Left lung (tissue), 10 donors: ENCODE measurements around the gene ATXN2. TPM values are rescaled to one million over a fixed set of nuclear protein-coding genes. Genes with fewer than 3 reads are reported as not detected.

Experiments used
- ATAC-seq: fragments of 200-7000 bp; cut with Tn5 transposase; one replicate; pipeline ENCODE4 v1.9.1; 2020; ENCODE audit warnings: moderate library complexity
- DNase-seq, 4 donors: peaks; one replicate each; pipeline ENCODE4 v3.0.0-alpha.2; 2013 to 2020
- H3K27ac ChIP-seq, 2 donors: fragments of 200-600 bp; sonication (generic) in 1 of 2; one replicate each; pipeline versions ENCODE4 v1.5.0 to v1.8.0; 2020 to 2021
- H3K27me3 ChIP-seq, 2 donors: fragments of 200-600 bp; sonication (generic) in 1 of 2; one replicate each; pipeline versions ENCODE4 v1.5.0 to v1.8.0; 2020 to 2021
- H3K36me3 ChIP-seq, 2 donors: fragments of 200-600 bp; sonication (generic) in 1 of 2; one replicate each; pipeline versions ENCODE4 v1.5.0 to v1.8.0; 2020 to 2021
- H3K4me1 ChIP-seq, 2 donors: fragments of 200-600 bp; one replicate each; pipeline ENCODE4 v1.8.0; 2021
- H3K4me3 ChIP-seq, 2 donors: fragments of 200-600 bp; sonication (generic) in 1 of 2; one replicate each; pipeline versions ENCODE4 v1.5.0 to v1.8.0; 2020 to 2021; ENCODE audit warnings: mild to moderate bottlenecking in 1 of 2
- H3K9me3 ChIP-seq, 2 donors: fragments of 200-600 bp; sonication (generic) in 1 of 2; one replicate each; pipeline versions ENCODE4 v1.5.0 to v1.8.0; 2020 to 2021
- CTCF ChIP-seq, 2 donors: fragments of 200-600 bp; sonication (generic) in 1 of 2; IDR thresholded peaks; one replicate each; pipeline versions ENCODE4 v1.5.0 to v1.8.0; 2021; ENCODE audit warnings: antibody characterized with exemption in 2 of 2
- intact Hi-C, 2 donors: fragments of 100-400 bp; cut with DNase I; formaldehyde crosslinking; loops; one replicate each; pipeline versions ENCODE4 v1.11.2 to v1.14.2; 2022
- polyA plus RNA-seq, 6 donors: library from polyadenylated mRNA; unstranded; fragments of 120-200 nt; gene quantifications; one replicate each; pipeline ENCODE4 v1.2.1, GENCODE V29; 2013; ENCODE audit not compliant: insufficient read length in 6 of 6
- total RNA-seq, 2 donors: library from RNA; stranded (reverse); fragmentation: NEBNext Ultra II Directional; extraction: Animal tissue kit (Norgen Biotek cat#: 25700); gene quantifications; one replicate each; pipeline ENCODE4 v1.2.1, GENCODE V29; 2021
- donor health status: DM: no; HTN: yes; CAD: no.
- donor health status: DM: no; HTN: no; CAD: no.

The ATXN2 gene
- total and polyA plus RNA-seq, 8 donors, result 60.9 to 90.2 (median 72.2) TPM

- Histone ChIP-seq H3K9me3 (no peaks in the 10 kb centered on the region), H3K4me3 (no peak overlapping the region), H3K36me3 (peaks cover 0 to 67% of the 10 kb centered on the region in 2 donors), H3K27ac (no peak overlapping the region), H3K4me1 (no peaks in the 10 kb centered on the region), H3K27me3 (no peaks in the 10 kb centered on the region)
- ATAC-seq (no peak), DNase-seq (no peak)
- intact Hi-C loops, result no loop called here
- no peak for TF ChIP-seq CTCF (IDR thresholded peaks at IDR 0.05)
Observed at GRCh38 chr12:111544032-111544431, 55.1 kb downstream of the ATXN2 start.

- no peak overlapping the region for H3K4me3 ChIP-seq
- H3K27ac ChIP-seq, result no peak overlapping the region
- H3K36me3 ChIP-seq, result peaks cover 0 to 67% of the 10 kb centered on the region in 2 donors
- H3K4me1 ChIP-seq, result no peaks in the 10 kb centered on the region
- no peak for TF ChIP-seq CTCF (IDR thresholded peaks at IDR 0.05)
- no peaks in the 10 kb centered on the region for H3K9me3 ChIP-seq
- DNase-seq (no peak), ATAC-seq (no peak)
- no peaks in the 10 kb centered on the region for H3K27me3 ChIP-seq
- intact Hi-C loops, result no loop called here
Observed at GRCh38 chr12:111532751-111533150, 66.4 kb downstream of the ATXN2 start.

GRCh38 chr12:111529424-111530368 lies 69.4 kb downstream of the ATXN2 start:
- ATAC-seq (peak; percentile 85), DNase-seq (peak in 2 of 4 donors; percentile 34 to 61)
- no peak overlapping the region for H3K4me3 ChIP-seq
- peaks cover 0 to 61% of the 10 kb centered on the region in 2 donors for H3K36me3 ChIP-seq
- no peaks in the 10 kb centered on the region for H3K9me3 ChIP-seq
- H3K27ac ChIP-seq, result no peak overlapping the region
- H3K27me3 ChIP-seq, result no peaks in the 10 kb centered on the region
- no peaks in the 10 kb centered on the region for H3K4me1 ChIP-seq
- intact Hi-C loops, result no loop called here
- peak; percentile 57 to 61 for TF ChIP-seq CTCF (IDR thresholded peaks at IDR 0.05)

- no peak for TF ChIP-seq CTCF (IDR thresholded peaks at IDR 0.05)
- peaks cover 5 to 87% of the 10 kb centered on the region in 2 donors for H3K36me3 ChIP-seq
- no peaks in the 10 kb centered on the region for H3K9me3 ChIP-seq
- H3K27me3 ChIP-seq, result no peaks in the 10 kb centered on the region
- intact Hi-C loops, result no loop called here
- H3K4me1 ChIP-seq, result no peaks in the 10 kb centered on the region
- no peak overlapping the region for H3K4me3 ChIP-seq
- DNase-seq (no peak), ATAC-seq (no peak)
- no peak overlapping the region for H3K27ac ChIP-seq
Observed at GRCh38 chr12:111523587-111524167, 75.4 kb downstream of the ATXN2 start.

GRCh38 chr12:111521801-111522200 lies 77.3 kb downstream of the ATXN2 start:
- intact Hi-C loops, result no loop called here
- TF ChIP-seq CTCF (IDR thresholded peaks at IDR 0.05), result no peak
- no peaks in the 10 kb centered on the region for H3K9me3 ChIP-seq
- no peak overlapping the region for H3K4me3 ChIP-seq
- H3K27me3 ChIP-seq, result no peaks in the 10 kb centered on the region
- DNase-seq (no peak), ATAC-seq (no peak)
- H3K27ac ChIP-seq, result no peak overlapping the region
- no peaks in the 10 kb centered on the region for H3K4me1 ChIP-seq
- peaks cover 5 to 96% of the 10 kb centered on the region in 2 donors for H3K36me3 ChIP-seq
